Measurements from ENCODE around the gene CLCNKA.

DNA sequence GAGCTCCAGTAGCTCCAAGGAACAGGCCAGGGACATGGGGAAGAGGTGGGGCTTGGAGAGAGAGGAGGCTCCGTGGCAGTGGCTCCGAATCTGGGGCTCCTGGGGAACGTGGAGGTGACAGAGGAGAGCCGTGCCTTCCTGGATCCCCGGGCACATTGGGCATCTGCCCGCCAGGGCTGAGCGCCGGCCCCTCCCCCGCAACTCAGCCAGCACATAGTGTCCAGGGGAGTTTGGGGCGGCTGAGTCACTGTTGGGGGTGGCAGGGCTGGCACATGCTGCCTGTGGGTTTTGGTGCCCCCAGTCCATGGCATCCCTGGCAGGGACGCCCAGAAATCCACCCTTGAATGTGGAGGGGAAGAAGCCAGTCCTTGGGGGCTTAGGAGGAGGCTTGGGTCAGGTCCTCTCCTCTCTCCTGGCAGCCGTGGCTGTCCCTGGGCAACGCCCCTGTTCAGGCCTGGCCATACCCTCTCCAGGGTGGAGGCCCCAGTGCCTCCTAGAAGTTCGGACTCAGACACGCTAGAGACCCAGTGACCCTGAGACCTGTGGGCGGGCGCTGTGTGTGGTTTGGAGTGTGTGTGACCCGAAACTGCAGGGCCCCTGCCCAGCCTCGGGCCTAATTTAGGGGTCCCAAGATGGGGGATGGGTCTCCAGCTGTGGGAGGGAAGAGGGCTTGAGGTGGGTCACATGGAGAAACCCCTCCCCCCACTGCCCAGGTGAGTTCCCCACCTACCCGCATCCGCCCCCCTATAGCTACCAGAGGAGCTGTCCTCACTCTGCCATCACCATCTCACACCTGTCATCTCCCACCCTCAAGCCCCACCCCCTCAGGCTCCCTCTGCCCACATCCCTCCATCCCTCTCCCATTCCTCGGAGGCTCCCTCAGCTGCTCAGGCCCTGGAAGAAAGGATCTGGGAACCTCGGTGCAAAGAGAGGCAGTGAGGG, 5.6 kb upstream of the CLCNKA start:
- TF ChIP-seq, protein P1, sequence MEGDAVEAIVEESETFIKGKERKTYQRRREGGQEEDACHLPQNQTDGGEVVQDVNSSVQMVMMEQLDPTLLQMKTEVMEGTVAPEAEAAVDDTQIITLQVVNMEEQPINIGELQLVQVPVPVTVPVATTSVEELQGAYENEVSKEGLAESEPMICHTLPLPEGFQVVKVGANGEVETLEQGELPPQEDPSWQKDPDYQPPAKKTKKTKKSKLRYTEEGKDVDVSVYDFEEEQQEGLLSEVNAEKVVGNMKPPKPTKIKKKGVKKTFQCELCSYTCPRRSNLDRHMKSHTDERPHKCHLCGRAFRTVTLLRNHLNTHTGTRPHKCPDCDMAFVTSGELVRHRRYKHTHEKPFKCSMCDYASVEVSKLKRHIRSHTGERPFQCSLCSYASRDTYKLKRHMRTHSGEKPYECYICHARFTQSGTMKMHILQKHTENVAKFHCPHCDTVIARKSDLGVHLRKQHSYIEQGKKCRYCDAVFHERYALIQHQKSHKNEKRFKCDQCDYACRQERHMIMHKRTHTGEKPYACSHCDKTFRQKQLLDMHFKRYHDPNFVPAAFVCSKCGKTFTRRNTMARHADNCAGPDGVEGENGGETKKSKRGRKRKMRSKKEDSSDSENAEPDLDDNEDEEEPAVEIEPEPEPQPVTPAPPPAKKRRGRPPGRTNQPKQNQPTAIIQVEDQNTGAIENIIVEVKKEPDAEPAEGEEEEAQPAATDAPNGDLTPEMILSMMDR (conservative IDR thresholded peaks at IDR 0.05; ENCODE audit: low read length): no peak
- no peak for TF ChIP-seq EZH2phosphoT487 (IDR thresholded peaks at IDR 0.05; ENCODE audit: borderline replicate concordance, low read depth, low read length)
